Progenitor cell of endocrine pancreas (in vitro differentiated cells): ENCODE results near the gene TMEM165. TPM values are rescaled to one million over a fixed set of nuclear protein-coding genes. Genes with fewer than 3 reads are reported as not detected.

Source experiments
- DNase-seq: peaks from one replicate; pipeline ENCODE4 v3.0.0; 2021; ENCODE audit warnings: low spot score; ENCODE audit not compliant: unreplicated experiment
- H3K27ac Mint-ChIP-seq: 2 replicates; pipeline ENCODE4 v1.8.0; 2021; ENCODE audit warnings: mild to moderate bottlenecking, moderate library complexity, mixed read lengths
- H3K27me3 Mint-ChIP-seq: 2 replicates; pipeline ENCODE4 v1.8.0; 2021; ENCODE audit warnings: mixed read lengths
- H3K36me3 Mint-ChIP-seq: 2 replicates; pipeline ENCODE4 v1.8.0; 2022; ENCODE audit warnings: mixed read lengths; ENCODE audit not compliant: insufficient read depth
- H3K4me1 Mint-ChIP-seq: 2 replicates; pipeline ENCODE4 v1.8.0; 2021; ENCODE audit warnings: low read depth, mixed read lengths
- H3K4me3 Mint-ChIP-seq: 2 replicates; pipeline ENCODE4 v1.8.0; 2021; ENCODE audit warnings: low read depth, mild to moderate bottlenecking, moderate library complexity, mixed read lengths
- H3K9me3 Mint-ChIP-seq: 2 replicates; pipeline ENCODE4 v1.8.0; 2021; ENCODE audit warnings: low read depth, mixed read lengths
- CTCF ChIP-seq: fragments of 200-600 bp; sonication (generic); IDR thresholded peaks from one replicate; pipeline ENCODE4 v1.5.0; 2021; ENCODE audit warnings: antibody characterized with exemption, mild to moderate bottlenecking; ENCODE audit not compliant: unreplicated experiment
- total RNA-seq: library from RNA; stranded (reverse); gene quantifications from 2 replicates; pipeline ENCODE4 v1.2.1, GENCODE V29; 2021

Gene TMEM165
- total RNA-seq, 1 donor from 2014 or later = 65.7 TPM

- H3K27ac Mint-ChIP-seq = no peak overlapping the region
- H3K4me1 Mint-ChIP-seq = no peaks in the 10 kb centered on the region
- peaks cover 2% of the 10 kb centered on the region for H3K36me3 Mint-ChIP-seq
Observed at GRCh38 chr4:55369968-55370367, 25.8 kb upstream of the TMEM165 start.

GRCh38 chr4:55372259-55372658 is 23.5 kb upstream of the TMEM165 start:
- Mint-ChIP-seq H3K27ac (no peak overlapping the region), H3K9me3 (no peaks in the 10 kb centered on the region), H3K4me3 (no peak overlapping the region), H3K27me3 (no peaks in the 10 kb centered on the region), H3K36me3 (no peaks in the 10 kb centered on the region), H3K4me1 (no peaks in the 10 kb centered on the region)
- DNase-seq = no peak
- no peak for TF ChIP-seq CTCF

More at GRCh38 chr4:55369968-55370367, 25.8 kb upstream of the TMEM165 start:
- H3K27me3 Mint-ChIP-seq = no peaks in the 10 kb centered on the region
- DNase-seq = no peak
- no peaks in the 10 kb centered on the region for H3K9me3 Mint-ChIP-seq
- no peak overlapping the region for H3K4me3 Mint-ChIP-seq
- TF ChIP-seq CTCF = no peak

- no peak overlapping the region for H3K27ac Mint-ChIP-seq
- no peaks in the 10 kb centered on the region for H3K36me3 Mint-ChIP-seq
- no peaks in the 10 kb centered on the region for H3K27me3 Mint-ChIP-seq
- no peaks in the 10 kb centered on the region for H3K4me1 Mint-ChIP-seq
- no peaks in the 10 kb centered on the region for H3K9me3 Mint-ChIP-seq
- H3K4me3 Mint-ChIP-seq = no peak overlapping the region
- no peak for DNase-seq
- no peak for TF ChIP-seq CTCF
Observed at GRCh38 chr4:55373461-55373860, 22.3 kb upstream of the TMEM165 start.

- no peak for TF ChIP-seq CTCF
- DNase-seq = no peak
- Mint-ChIP-seq H3K27ac (no peak overlapping the region), H3K4me1 (no peaks in the 10 kb centered on the region), H3K27me3 (no peaks in the 10 kb centered on the region), H3K36me3 (no peaks in the 10 kb centered on the region), H3K9me3 (no peaks in the 10 kb centered on the region), H3K4me3 (no peak overlapping the region)
Observed at GRCh38 chr4:55376698-55377097, 19.1 kb upstream of the TMEM165 start.

GRCh38 chr4:55378617-55379467 is 16.9 kb upstream of the TMEM165 start:
- Mint-ChIP-seq H3K4me3 (no peak overlapping the region), H3K4me1 (no peaks in the 10 kb centered on the region), H3K36me3 (no peaks in the 10 kb centered on the region), H3K27ac (no peak overlapping the region), H3K9me3 (no peaks in the 10 kb centered on the region), H3K27me3 (no peaks in the 10 kb centered on the region)
- DNase-seq = no peak
- no peak for TF ChIP-seq CTCF
